GM04504 (cell line): ENCODE measurements around the gene RBM44.
A peak's percentile ranks its signal among the peaks of the same experiment; 100 is the strongest.

ENCODE experiments used
- DNase-seq: peaks from one replicate; pipeline ENCODE4 v3.0.0-alpha.2; 2012; ENCODE audit warnings: low read depth

The RBM44 gene

GRCh38 chr2:237870126-237870525 lies 71.5 kb downstream of the RBM44 start:
- no peak for DNase-seq

- no peak for DNase-seq
These were observed 72.4 kb downstream of the RBM44 start for GRCh38 chr2:237870754-237871651.

GRCh38 chr2:237872178-237872887 lies 73.8 kb downstream of the RBM44 start:
- DNase-seq = no peak

- no peak for DNase-seq
These were observed 74.8 kb downstream of the RBM44 start for GRCh38 chr2:237873421-237873831.

GRCh38 chr2:237873897-237874551 lies 75.4 kb downstream of the RBM44 start:
- no peak for DNase-seq

GRCh38 chr2:237874585-237875161 lies 76.1 kb downstream of the RBM44 start:
- peak; percentile 63 for DNase-seq

GRCh38 chr2:237875256-237876060 lies 76.9 kb downstream of the RBM44 start:
- DNase-seq = no peak

- DNase-seq = no peak
These were observed 77.5 kb downstream of the RBM44 start for GRCh38 chr2:237876061-237876526.

GRCh38 chr2:237876532-237876931 lies 78.0 kb downstream of the RBM44 start:
- no peak for DNase-seq

GRCh38 chr2:237876951-237877491 lies 78.4 kb downstream of the RBM44 start:
- no peak for DNase-seq

- no peak for DNase-seq
These were observed 79.2 kb downstream of the RBM44 start for GRCh38 chr2:237877576-237878307.

- no peak for DNase-seq
These were observed 79.9 kb downstream of the RBM44 start for GRCh38 chr2:237878321-237879057.

- no peak for DNase-seq
These were observed 80.5 kb downstream of the RBM44 start for GRCh38 chr2:237879058-237879430.

- DNase-seq = no peak
These were observed 81.5 kb downstream of the RBM44 start for GRCh38 chr2:237879991-237880560.

GRCh38 chr2:237882510-237883481 lies 84.2 kb downstream of the RBM44 start:
- no peak for DNase-seq

- no peak for DNase-seq
These were observed 85.4 kb downstream of the RBM44 start for GRCh38 chr2:237883951-237884446.

- DNase-seq = no peak
These were observed 86.1 kb downstream of the RBM44 start for GRCh38 chr2:237884681-237885080.
